Transverse colon (tissue), 4 donors: Measurements from ENCODE around the gene ELOVL1. TPM values are rescaled to one million over a fixed set of nuclear protein-coding genes. Genes with fewer than 3 reads are reported as not detected.

Experiments used
- DNase-seq: peaks from one replicate; pipeline ENCODE4 v3.0.0-alpha.2; 2019
- H3K27ac ChIP-seq, 4 donors: fragments of 200-600 bp; sonication (generic); 2 replicates each; pipeline ENCODE4 v1.5.1; 2016 to 2018; ENCODE audit warnings: inconsistent platforms in 4 of 4
- H3K27me3 ChIP-seq: fragments of 200-600 bp; sonication (generic); 2 replicates; pipeline ENCODE4 v1.5.1; 2017; ENCODE audit warnings: inconsistent platforms
- H3K36me3 ChIP-seq, 4 donors: fragments of 200-600 bp; sonication (generic); 2 replicates each; pipeline ENCODE4 v1.5.1; 2017 to 2019; ENCODE audit warnings: inconsistent platforms in 4 of 4
- H3K4me1 ChIP-seq, 4 donors: fragments of 200-600 bp; sonication (generic); 2 replicates each; pipeline ENCODE4 v1.5.1; 2017 to 2020; ENCODE audit warnings: inconsistent platforms in 4 of 4
- H3K4me3 ChIP-seq, 4 donors: fragments of 200-600 bp; sonication (generic); 1 replicate in 1 of 4; 2 replicates in 3 of 4; pipeline versions ENCODE4 v1.5.1 to v1.6.1; 2017 to 2019; ENCODE audit warnings: inconsistent platforms in 4 of 4
- H3K9me3 ChIP-seq, 2 donors: fragments of 200-600 bp; sonication (generic); 2 replicates each; pipeline ENCODE4 v1.5.1; 2017 to 2019; ENCODE audit warnings: inconsistent platforms in 2 of 2
- CTCF ChIP-seq, 5 experiments: fragments of 200-600 bp in 3 of 5; fragments of 450-650 bp in 2 of 5; sonication (generic) in 3 of 5; IDR thresholded peaks; 1 replicate in 2 of 5; 2 replicates in 3 of 5; pipeline ENCODE4 v1.5.1; 2016 to 2017; ENCODE audit warnings: antibody characterized with exemption in 5 of 5, inconsistent platforms in 3 of 5, mild to moderate bottlenecking in 2 of 5, moderate library complexity in 1 of 5
- EP300 ChIP-seq: sonication (generic); formaldehyde crosslinking; IDR thresholded peaks from one replicate; pipeline ENCODE4 v1.6.1; 2017; ENCODE audit warnings: antibody characterized with exemption, low read depth
- POLR2A ChIP-seq: fragments of 450-650 bp; IDR thresholded peaks from one replicate; pipeline ENCODE4 v1.6.1; 2016; ENCODE audit warnings: antibody characterized with exemption, mild to moderate bottlenecking, moderate library complexity
- POLR2AphosphoS5 ChIP-seq, 3 donors: sonication (generic); formaldehyde crosslinking; IDR thresholded peaks; one replicate each; pipeline ENCODE4 v1.6.1; 2016; ENCODE audit warnings: antibody characterized with exemption in 3 of 3
- WGBS, 2 donors: methylation state at CpG; one replicate each; pipeline ENCODE4 v1.1.5; 2018; ENCODE audit warnings: low coverage in 1 of 2; 5-methylcytosine and 5-hydroxymethylcytosine counted together
- in situ Hi-C, 4 donors: fragments of 200-750 bp; cut with MboI; loops; one replicate each; pipeline versions ENCODE4 v1.15.0 to v1.15.1; 2017; ENCODE audit warnings: low sequenced_read_pairs in 3 of 4, low pct_ligation_motif_present in 1 of 4, low pct_unique_long_range_greater_than_20kb in 1 of 4
- intact Hi-C: fragments of 100-400 bp; cut with DNase I; formaldehyde crosslinking; loops from one replicate; pipeline ENCODE4 v1.15.1; 2023; ENCODE audit warnings: low total_unique reads
- total RNA-seq, 4 donors: library from RNA; depleted of rRNA; stranded (reverse); fragments of >200 nt; gene quantifications; one replicate each; pipeline ENCODE4 v1.1.0, GENCODE V29; 2016

The ELOVL1 gene
- total RNA-seq, 4 donors from 2014 or later: 58.4 to 114 (median 99.5) TPM

- Histone ChIP-seq H3K4me3 (no peak within 1 kb of the TSS), H3K27ac (no peak within 1 kb of the TSS), H3K27me3 (no peaks in the 10 kb centered on the region), H3K36me3 (no peaks in the 10 kb centered on the region), H3K9me3 (no peaks in the 10 kb centered on the region), H3K4me1 (no peaks in the 10 kb centered on the region)
- 87% methylated on average over 3 of the region's 3 CpGs; no CpG with 5 or more reads in 1 of the 2 donors for WGBS, 2 donors
- intact Hi-C loops (no loop called here), in situ Hi-C loops (no loop called here)
- no peak for DNase-seq
- no peak for TF ChIP-seq EP300
- TF ChIP-seq CTCF (IDR thresholded peaks at IDR 0.05): no peak
- no peak for TF ChIP-seq POLR2A
- no peak for TF ChIP-seq POLR2AphosphoS5 (IDR thresholded peaks at IDR 0.05)
Observed at GRCh38 chr1:43337588-43337987, 30.2 kb downstream of the ELOVL1 start, which contains the start of gene MPL. TSS of gene MPL (plus strand) at chr1:43337818. CDS start at chr1:43337849, 31 bp downstream.

- 70 to 78% methylated on average over 7 of the region's 7 CpGs for WGBS, 2 donors
- H3K27me3 ChIP-seq: no peaks in the 10 kb centered on the region
- peaks cover 0 to 9% (median 4%) of the 10 kb centered on the region in 4 donors for H3K4me1 ChIP-seq
- no peak for DNase-seq
- no peaks in the 10 kb centered on the region for H3K9me3 ChIP-seq
- intact Hi-C loops (no loop called here), in situ Hi-C loops (no loop called here)
- H3K4me3 ChIP-seq: no peak overlapping the region
- H3K36me3 ChIP-seq: no peaks in the 10 kb centered on the region
- H3K27ac ChIP-seq: no peak overlapping the region
- TF ChIP-seq POLR2AphosphoS5 (IDR thresholded peaks at IDR 0.05) (no peak), CTCF (IDR thresholded peaks at IDR 0.05) (no peak), EP300 (no peak)
Observed at GRCh38 chr1:43334453-43335205, 33.2 kb downstream of the ELOVL1 start.

GRCh38 chr1:43331688-43332087 lies 36.1 kb downstream of the ELOVL1 start:
- peaks cover 0 to 9% of the 10 kb centered on the region in 2 donors for H3K9me3 ChIP-seq
- 95 to 98% methylated on average over 4 to 5 of the region's 5 CpGs for WGBS, 2 donors
- intact Hi-C loops (no loop called here), in situ Hi-C loops (no loop called here)
- TF ChIP-seq EP300 (no peak), POLR2AphosphoS5 (IDR thresholded peaks at IDR 0.05) (no peak), CTCF (IDR thresholded peaks at IDR 0.05) (no peak), POLR2A (no peak)
- no peak for DNase-seq
- no peaks in the 10 kb centered on the region for H3K27me3 ChIP-seq
- H3K4me3 ChIP-seq: no peak overlapping the region
- H3K27ac ChIP-seq: no peak overlapping the region
- peaks cover 0 to 9% (median 4%) of the 10 kb centered on the region in 4 donors for H3K4me1 ChIP-seq
- no peaks in the 10 kb centered on the region for H3K36me3 ChIP-seq

GRCh38 chr1:43329995-43330751 lies 37.6 kb downstream of the ELOVL1 start:
- H3K4me3 ChIP-seq: no peak overlapping the region
- no peaks in the 10 kb centered on the region for H3K36me3 ChIP-seq
- no peak for DNase-seq
- H3K4me1 ChIP-seq: peaks cover 0 to 9% (median 4%) of the 10 kb centered on the region in 4 donors
- intact Hi-C loops (no loop called here), in situ Hi-C loops (no loop called here)
- no peak overlapping the region for H3K27ac ChIP-seq
- peaks cover 0 to 9% of the 10 kb centered on the region in 2 donors for H3K9me3 ChIP-seq
- TF ChIP-seq POLR2AphosphoS5 (IDR thresholded peaks at IDR 0.05): no peak
- no peak for TF ChIP-seq EP300
- TF ChIP-seq POLR2A: no peak
- TF ChIP-seq CTCF (IDR thresholded peaks at IDR 0.05): no peak
- WGBS, 2 donors: 50 to 59% methylated on average over 1 to 6 of the region's 6 CpGs
- no peaks in the 10 kb centered on the region for H3K27me3 ChIP-seq
